OCI-LY7 (cell line): ENCODE measurements around the gene RAMP3. TPM values are rescaled to one million over a fixed set of nuclear protein-coding genes. Genes with fewer than 3 reads are reported as not detected.

Source experiments
- BruUV-seq: library from RNA; stranded (reverse); fragments of 400-500 nt; replicated peaks from 2 replicates; lab custom pipeline; 2021; lab: Mats Ljungman, UMichigan
- CTCF ChIA-PET: fragments of 300-600 bp; sonication (Branson Sonifier 250); formaldehyde crosslinking; loops from one replicate; lab custom pipeline; 2022; ENCODE audit warnings: antibody characterized with exemption; ENCODE audit not compliant: unreplicated experiment; lab: Charles Lee
- POLR2A ChIA-PET: fragments of 300-600 bp; sonication (Branson Sonifier 250); formaldehyde crosslinking; loops from one replicate; lab custom pipeline; 2022; ENCODE audit warnings: antibody characterized with exemption; lab: Charles Lee
- DNase-seq: peaks from one replicate; pipeline ENCODE4 v3.0.0-alpha.2; 2015; ENCODE audit warnings: low spot score
- H2AFZ ChIP-seq: fragments of 200-600 bp; sonication (generic), shearing (Covaris generic); 2 replicates; pipeline ENCODE4 v1.6.1; 2014; ENCODE audit warnings: mild to moderate bottlenecking, antibody characterized with exemption, low read length, moderate library complexity
- H3K27ac ChIP-seq: fragments of 200-600 bp; sonication (generic); 2 replicates; pipeline ENCODE4 v1.5.1; 2014; ENCODE audit warnings: mixed run types, low read depth, mild to moderate bottlenecking, moderate library complexity, low read length, inconsistent platforms; ENCODE audit not compliant: poor library complexity, severe bottlenecking
- H3K36me3 ChIP-seq: fragments of 200-600 bp; sonication (generic); 2 replicates; pipeline ENCODE4 v1.6.1; 2014; ENCODE audit warnings: mild to moderate bottlenecking, antibody characterized with exemption, low read length, moderate library complexity, mixed read lengths; ENCODE audit not compliant: insufficient read depth
- H3K4me1 ChIP-seq: fragments of 200-600 bp; sonication (generic); 2 replicates; pipeline ENCODE4 v1.5.1; 2014; ENCODE audit warnings: mild to moderate bottlenecking, low read length; ENCODE audit not compliant: insufficient read depth, poor library complexity, severe bottlenecking
- H3K4me2 ChIP-seq: fragments of 200-600 bp; sonication (generic); 2 replicates; pipeline ENCODE4 v1.6.1; 2014; ENCODE audit warnings: mild to moderate bottlenecking, low read length
- H3K4me3 ChIP-seq: fragments of 200-600 bp; sonication (generic); 2 replicates; pipeline ENCODE4 v1.5.1; 2014; ENCODE audit warnings: mild to moderate bottlenecking, low read depth, low read length; ENCODE audit not compliant: poor library complexity, severe bottlenecking
- H3K79me2 ChIP-seq: fragments of 200-600 bp; sonication (generic); 2 replicates; pipeline ENCODE4 v1.6.1; 2016; ENCODE audit warnings: low read depth, mild to moderate bottlenecking, low read length, moderate library complexity, mixed read lengths; ENCODE audit not compliant: insufficient read depth
- H3K9me2 ChIP-seq: fragments of 200-600 bp; sonication (generic); 2 replicates; pipeline ENCODE4 v1.6.1; 2016; ENCODE audit warnings: mild to moderate bottlenecking, low read length, mixed read lengths; ENCODE audit not compliant: insufficient read depth
- H3K9me3 ChIP-seq: fragments of 200-600 bp; sonication (generic); 2 replicates; pipeline ENCODE4 v1.6.1; 2014; ENCODE audit warnings: mild to moderate bottlenecking, mixed run types, low read length, mixed read lengths
- H4K20me1 ChIP-seq: fragments of 200-600 bp; sonication (generic); 2 replicates; pipeline ENCODE4 v1.6.1; 2014; ENCODE audit warnings: mild to moderate bottlenecking, antibody characterized with exemption, low read length, moderate library complexity, mixed read lengths; ENCODE audit not compliant: insufficient read depth
- EZH2phosphoT487 ChIP-seq: fragments of 200-600 bp; sonication (generic); IDR thresholded peaks from 2 replicates; pipeline ENCODE4 v1.6.1; 2018; ENCODE audit warnings: low read depth, borderline replicate concordance, mild to moderate bottlenecking, mixed run types, antibody characterized with exemption, low read length, moderate library complexity, mixed read lengths
- intact Hi-C: fragments of 100-400 bp; cut with micrococcal nuclease; formaldehyde crosslinking; loops from one replicate; pipeline ENCODE4 v1.10.0; 2022; ENCODE audit not compliant: unreplicated experiment
- total RNA-seq, 2 experiments: library from RNA; depleted of rRNA in 1 of 2; stranded (reverse); fragments of >200 nt in 1 of 2; shearing (Covaris generic) in 1 of 2; gene quantifications; 2 replicates each; pipeline ENCODE4 v1.2.3, GENCODE V29; 2014 to 2022
- TF ChIP-seq, protein P1 (sequence below): fragments of 200-600 bp; sonication (generic); conservative IDR thresholded peaks from 2 replicates; pipeline ENCODE4 v1.5.1; 2014; ENCODE audit warnings: mild to moderate bottlenecking, antibody characterized with exemption, low read length, moderate library complexity, mixed read lengths

The RAMP3 gene
- total RNA-seq, 2 experiments from 2014 or later, result not detected

- H3K9me3 ChIP-seq, result no peaks in the 10 kb centered on the region
- no peak for DNase-seq
- no peak for TF ChIP-seq EZH2phosphoT487
- TF ChIP-seq, protein P1, sequence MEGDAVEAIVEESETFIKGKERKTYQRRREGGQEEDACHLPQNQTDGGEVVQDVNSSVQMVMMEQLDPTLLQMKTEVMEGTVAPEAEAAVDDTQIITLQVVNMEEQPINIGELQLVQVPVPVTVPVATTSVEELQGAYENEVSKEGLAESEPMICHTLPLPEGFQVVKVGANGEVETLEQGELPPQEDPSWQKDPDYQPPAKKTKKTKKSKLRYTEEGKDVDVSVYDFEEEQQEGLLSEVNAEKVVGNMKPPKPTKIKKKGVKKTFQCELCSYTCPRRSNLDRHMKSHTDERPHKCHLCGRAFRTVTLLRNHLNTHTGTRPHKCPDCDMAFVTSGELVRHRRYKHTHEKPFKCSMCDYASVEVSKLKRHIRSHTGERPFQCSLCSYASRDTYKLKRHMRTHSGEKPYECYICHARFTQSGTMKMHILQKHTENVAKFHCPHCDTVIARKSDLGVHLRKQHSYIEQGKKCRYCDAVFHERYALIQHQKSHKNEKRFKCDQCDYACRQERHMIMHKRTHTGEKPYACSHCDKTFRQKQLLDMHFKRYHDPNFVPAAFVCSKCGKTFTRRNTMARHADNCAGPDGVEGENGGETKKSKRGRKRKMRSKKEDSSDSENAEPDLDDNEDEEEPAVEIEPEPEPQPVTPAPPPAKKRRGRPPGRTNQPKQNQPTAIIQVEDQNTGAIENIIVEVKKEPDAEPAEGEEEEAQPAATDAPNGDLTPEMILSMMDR, result no peak
- BruUV-seq, result no TSS peak
- CTCF ChIA-PET, result no interaction called here
- intact Hi-C loops, result no loop called here
- POLR2A ChIA-PET, result no interaction called here
- no peak overlapping the region for H3K4me3 ChIP-seq
- peaks cover 6% of the 10 kb centered on the region for H3K4me1 ChIP-seq
- H3K9me2 ChIP-seq, result no peaks in the 10 kb centered on the region
- no peaks in the 10 kb centered on the region for H3K79me2 ChIP-seq
- H3K4me2 ChIP-seq, result no peak overlapping the region
- no peak overlapping the region for H3K27ac ChIP-seq
- H2AFZ ChIP-seq, result no peak overlapping the region
- H3K36me3 ChIP-seq, result no peaks in the 10 kb centered on the region
- no peaks in the 10 kb centered on the region for H4K20me1 ChIP-seq
Observed at GRCh38 chr7:45125193-45125904, 32.2 kb upstream of the RAMP3 start.

GRCh38 chr7:45126201-45126600 is 31.4 kb upstream of the RAMP3 start:
- H3K79me2 ChIP-seq, result no peaks in the 10 kb centered on the region
- CTCF ChIA-PET, result no interaction called here
- H3K27ac ChIP-seq, result no peak overlapping the region
- no peaks in the 10 kb centered on the region for H3K9me2 ChIP-seq
- intact Hi-C loops, result no loop called here
- no peak for DNase-seq
- H3K4me3 ChIP-seq, result no peak overlapping the region
- no peaks in the 10 kb centered on the region for H3K9me3 ChIP-seq
- peaks cover 6% of the 10 kb centered on the region for H3K4me1 ChIP-seq
- no peak overlapping the region for H2AFZ ChIP-seq
- H3K4me2 ChIP-seq, result no peak overlapping the region
- BruUV-seq, result no TSS peak
- H4K20me1 ChIP-seq, result no peaks in the 10 kb centered on the region
- POLR2A ChIA-PET, result no interaction called here
- no peak for TF ChIP-seq EZH2phosphoT487
- TF ChIP-seq, protein P1, result no peak
- no peaks in the 10 kb centered on the region for H3K36me3 ChIP-seq

DNA sequence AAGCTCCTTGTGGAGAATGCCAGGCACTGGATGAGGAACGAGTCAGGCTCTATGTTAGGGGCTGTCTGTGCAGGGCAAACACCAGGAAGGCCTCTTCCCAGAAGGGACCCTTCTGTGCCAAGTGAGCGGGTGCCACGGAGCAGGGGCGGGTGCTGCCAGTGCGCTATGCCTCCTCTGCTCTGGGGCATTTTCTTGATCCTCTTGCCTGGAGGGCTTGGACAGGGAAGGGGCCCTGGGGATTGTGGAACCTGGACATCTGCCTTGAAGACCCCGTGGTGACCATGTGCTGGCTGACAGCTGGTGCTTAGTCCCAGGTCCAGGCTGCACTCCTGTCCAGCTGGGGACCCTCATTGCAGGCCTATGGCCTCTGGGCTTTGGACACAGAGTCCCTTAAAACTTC is 30.7 kb upstream of the RAMP3 start:
- no peak for DNase-seq
- ChIA-PET POLR2A (interaction anchor here (1.2 kb wide), 1 partner anchor 11 kb away, joined by 3 read pairs; no protein-coding TSS in a partner anchor), CTCF (interaction anchor here (1.2 kb wide), 1 partner anchor 12 kb away, joined by 4 read pairs; no protein-coding TSS in a partner anchor)
- no TSS peak for BruUV-seq
- H3K4me1 ChIP-seq, result peaks cover 6% of the 10 kb centered on the region
- no peaks in the 10 kb centered on the region for H3K9me3 ChIP-seq
- H4K20me1 ChIP-seq, result no peaks in the 10 kb centered on the region
- H2AFZ ChIP-seq, result no peak overlapping the region
- H3K4me3 ChIP-seq, result no peak overlapping the region
- TF ChIP-seq EZH2phosphoT487, result no peak
- TF ChIP-seq, protein P1, result no peak
- H3K27ac ChIP-seq, result no peak overlapping the region
- intact Hi-C loops, result no loop called here
- H3K4me2 ChIP-seq, result no peak overlapping the region
- H3K79me2 ChIP-seq, result no peaks in the 10 kb centered on the region
- no peaks in the 10 kb centered on the region for H3K36me3 ChIP-seq
- no peaks in the 10 kb centered on the region for H3K9me2 ChIP-seq
